K562 (cell line): ENCODE data around the gene PLCG2.

ENCODE experiments used
- ARNT ChIP-seq, 2 experiments: fragments of 450-650 bp; IDR thresholded peaks; 2 replicates each; pipeline ENCODE4 v1.6.1; 2016; ENCODE audit warnings: mild to moderate bottlenecking in 1 of 2
- CBX3 ChIP-seq, 2 experiments: IDR thresholded peaks; 1 replicate in 1 of 2; 2 replicates in 1 of 2; pipeline ENCODE4 v1.6.1; 2012; ENCODE audit warnings: inconsistent platforms in 2 of 2, low read length in 2 of 2, borderline replicate concordance in 1 of 2, control low read depth in 1 of 2
- CTCF ChIP-seq, 3 experiments: IDR thresholded peaks in 2 of 3; conservative IDR thresholded peaks in 1 of 3; 2 replicates each; pipeline ENCODE4 v1.5.1; 2011 to 2012; ENCODE audit warnings: low read length in 3 of 3, mild to moderate bottlenecking in 3 of 3, control low read depth in 2 of 3, improper control_type of control experiment in 1 of 3, inconsistent platforms in 1 of 3, low read depth in 1 of 3, mixed read lengths in 1 of 3, moderate library complexity in 1 of 3; ENCODE audit not compliant: insufficient read depth in 2 of 3
- ELF1 ChIP-seq: fragments of 200-800 bp; sonication (Bioruptor generic); IDR thresholded peaks from 2 replicates; pipeline ENCODE4 v1.6.1; 2016; ENCODE audit warnings: missing genetic modification characterization, missing compliant biosample characterization
- ESRRA ChIP-seq: fragments of 450-650 bp; IDR thresholded peaks from 2 replicates; pipeline ENCODE4 v1.6.1; 2014; ENCODE audit warnings: low read depth, mild to moderate bottlenecking, moderate library complexity, borderline replicate concordance
- GABPA ChIP-seq: fragments of 200-800 bp; sonication (Bioruptor generic); conservative IDR thresholded peaks from 2 replicates; pipeline ENCODE4 v1.6.1; 2016; ENCODE audit warnings: low read depth, missing genetic modification characterization, missing compliant biosample characterization
- RBM34 ChIP-seq: fragments of 200-400 bp; formaldehyde crosslinking; IDR thresholded peaks from 2 replicates; pipeline ENCODE4 v1.6.1; 2018; ENCODE audit warnings: low read length, borderline replicate concordance; ENCODE audit not compliant: insufficient read depth
- ZBTB2 ChIP-seq: fragments of 450-650 bp; IDR thresholded peaks from 2 replicates; pipeline ENCODE4 v1.6.1; 2016; ENCODE audit warnings: antibody characterized with exemption
- ZNF263 ChIP-seq: sonication (generic); formaldehyde crosslinking; IDR thresholded peaks from 2 replicates; pipeline ENCODE4 v1.8.0; 2022; ENCODE audit warnings: mild to moderate bottlenecking, missing genetic modification reagents, borderline replicate concordance

- peak; percentile 80 to 88 (median 87) for TF ChIP-seq CTCF (IDR thresholded peaks at IDR 0.05 in 2 of 3, conservative IDR thresholded peaks at IDR 0.05 in 1 of 3; ENCODE audit: insufficient read depth in 2 of 3, low read depth in 1 of 3, low read length in 3 of 3)
- TF ChIP-seq ZBTB2 = no peak
- no peak for TF ChIP-seq ESRRA
- TF ChIP-seq ELF1 (tag) = no peak
- TF ChIP-seq ZNF263 (CRISPR knock-in tag) = no peak
- TF ChIP-seq CBX3 (IDR thresholded peaks at IDR 0.05; ENCODE audit: borderline replicate concordance in 1 of 2, low read length in 2 of 2) = no peak
- no peak for TF ChIP-seq ARNT (IDR thresholded peaks at IDR 0.05)
- no peak for TF ChIP-seq RBM34
- no peak for TF ChIP-seq GABPA (tag)
Measured at GRCh38 chr16:81885976-81886586, 107.0 kb downstream of the PLCG2 start.
